ENCODE results near the gene LRIG1. TPM values are rescaled to one million over a fixed set of nuclear protein-coding genes. Genes with fewer than 3 reads are reported as not detected.
A peak's percentile ranks its signal among the peaks of the same experiment; 100 is the strongest.

The LRIG1 gene
- total RNA-seq, 1 donor from 2014 or later: 8.2 TPM

DNA sequence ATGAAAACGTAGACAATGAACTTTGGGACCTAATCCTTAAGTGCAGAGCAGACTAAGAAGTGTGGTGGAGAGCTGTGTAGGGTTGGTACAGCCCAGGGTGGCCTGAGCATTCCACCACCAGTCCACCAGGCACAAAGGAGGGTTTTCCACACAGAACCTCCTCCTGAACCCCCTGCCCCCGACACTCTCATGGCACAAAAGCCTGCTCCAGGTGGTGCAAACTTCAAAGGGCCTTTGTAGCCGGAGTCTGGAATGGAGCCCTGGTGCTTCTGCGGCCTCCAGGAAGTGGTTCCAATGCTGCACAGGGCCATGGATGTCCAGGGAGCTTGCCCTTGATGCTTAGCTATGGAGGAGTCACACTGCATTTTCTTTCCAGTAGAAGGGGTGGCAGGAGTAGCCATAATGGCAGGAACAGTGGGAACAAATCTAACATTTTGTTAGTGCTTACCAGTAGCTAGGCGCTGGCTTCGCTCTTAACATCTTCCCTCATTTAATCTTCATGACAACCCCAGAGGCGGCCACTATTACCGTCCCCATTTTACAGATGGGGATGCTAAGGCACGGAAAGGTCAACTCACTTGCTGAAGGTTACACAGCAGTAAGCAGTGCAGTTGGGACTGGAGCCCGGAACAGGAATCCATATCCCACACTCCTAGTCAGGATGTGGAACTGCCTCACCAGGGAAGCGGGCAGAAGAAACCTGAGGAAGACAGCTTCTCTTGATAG, 68.6 kb downstream of the LRIG1 start:
- TF ChIP-seq, protein P1, sequence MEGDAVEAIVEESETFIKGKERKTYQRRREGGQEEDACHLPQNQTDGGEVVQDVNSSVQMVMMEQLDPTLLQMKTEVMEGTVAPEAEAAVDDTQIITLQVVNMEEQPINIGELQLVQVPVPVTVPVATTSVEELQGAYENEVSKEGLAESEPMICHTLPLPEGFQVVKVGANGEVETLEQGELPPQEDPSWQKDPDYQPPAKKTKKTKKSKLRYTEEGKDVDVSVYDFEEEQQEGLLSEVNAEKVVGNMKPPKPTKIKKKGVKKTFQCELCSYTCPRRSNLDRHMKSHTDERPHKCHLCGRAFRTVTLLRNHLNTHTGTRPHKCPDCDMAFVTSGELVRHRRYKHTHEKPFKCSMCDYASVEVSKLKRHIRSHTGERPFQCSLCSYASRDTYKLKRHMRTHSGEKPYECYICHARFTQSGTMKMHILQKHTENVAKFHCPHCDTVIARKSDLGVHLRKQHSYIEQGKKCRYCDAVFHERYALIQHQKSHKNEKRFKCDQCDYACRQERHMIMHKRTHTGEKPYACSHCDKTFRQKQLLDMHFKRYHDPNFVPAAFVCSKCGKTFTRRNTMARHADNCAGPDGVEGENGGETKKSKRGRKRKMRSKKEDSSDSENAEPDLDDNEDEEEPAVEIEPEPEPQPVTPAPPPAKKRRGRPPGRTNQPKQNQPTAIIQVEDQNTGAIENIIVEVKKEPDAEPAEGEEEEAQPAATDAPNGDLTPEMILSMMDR (IDR thresholded peaks at IDR 0.05; ENCODE audit: insufficient read depth, low read length, poor library complexity, severe bottlenecking): no peak
- Histone ChIP-seq H3K36me3 (ENCODE audit: control insufficient read depth, insufficient read depth, low read length) (no peaks in the 10 kb centered on the region), H3K27me3 (ENCODE audit: control insufficient read depth, insufficient read depth, low read length) (no peaks in the 10 kb centered on the region), H3K4me3 (ENCODE audit: low read depth, low read length) (no peak overlapping the region)
- DNase-seq (ENCODE audit: low read depth): no peak

DNA sequence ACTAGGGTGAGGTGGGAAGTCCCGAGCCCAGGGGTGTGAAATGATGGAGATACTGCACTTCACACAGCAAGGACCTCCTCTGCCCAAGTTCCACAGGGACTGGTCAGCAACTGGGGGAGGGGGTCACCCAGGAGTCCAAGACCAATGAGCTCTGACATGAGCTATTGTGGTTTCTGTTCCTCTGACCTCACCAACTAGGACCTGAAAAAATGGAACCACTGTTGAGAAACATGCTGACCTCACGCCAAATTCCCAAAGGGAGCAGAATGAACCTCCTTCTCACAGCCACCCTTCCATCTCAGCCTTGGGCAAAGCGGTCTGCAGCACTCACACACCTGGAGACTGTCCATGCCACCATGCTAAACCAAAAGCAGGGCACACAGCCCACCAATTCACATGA, 69.3 kb downstream of the LRIG1 start:
- Histone ChIP-seq H3K27me3 (ENCODE audit: control insufficient read depth, insufficient read depth, low read length) (no peaks in the 10 kb centered on the region), H3K4me3 (ENCODE audit: low read depth, low read length) (no peak overlapping the region), H3K36me3 (ENCODE audit: control insufficient read depth, insufficient read depth, low read length) (no peaks in the 10 kb centered on the region)
- no peak for DNase-seq (ENCODE audit: low read depth)
- TF ChIP-seq, protein P1 (IDR thresholded peaks at IDR 0.05; ENCODE audit: insufficient read depth, low read length, poor library complexity, severe bottlenecking): no peak

- no peak for DNase-seq (ENCODE audit: low read depth)
- Histone ChIP-seq H3K27me3 (ENCODE audit: control insufficient read depth, insufficient read depth, low read length) (no peaks in the 10 kb centered on the region), H3K4me3 (ENCODE audit: low read depth, low read length) (no peak overlapping the region), H3K36me3 (ENCODE audit: control insufficient read depth, insufficient read depth, low read length) (no peaks in the 10 kb centered on the region)
- TF ChIP-seq, protein P1 (IDR thresholded peaks at IDR 0.05; ENCODE audit: insufficient read depth, low read length, poor library complexity, severe bottlenecking): no peak
Measured at GRCh38 chr3:66430876-66431275, 69.9 kb downstream of the LRIG1 start.

- peak; percentile 95 for DNase-seq (ENCODE audit: low read depth)
- Histone ChIP-seq H3K27me3 (ENCODE audit: control insufficient read depth, insufficient read depth, low read length) (no peaks in the 10 kb centered on the region), H3K4me3 (ENCODE audit: low read depth, low read length) (no peak overlapping the region), H3K36me3 (ENCODE audit: control insufficient read depth, insufficient read depth, low read length) (no peaks in the 10 kb centered on the region)
- TF ChIP-seq, protein P1 (IDR thresholded peaks at IDR 0.05; ENCODE audit: insufficient read depth, low read length, poor library complexity, severe bottlenecking): no peak
Measured at GRCh38 chr3:66428733-66429132, 72.1 kb downstream of the LRIG1 start.

DNA sequence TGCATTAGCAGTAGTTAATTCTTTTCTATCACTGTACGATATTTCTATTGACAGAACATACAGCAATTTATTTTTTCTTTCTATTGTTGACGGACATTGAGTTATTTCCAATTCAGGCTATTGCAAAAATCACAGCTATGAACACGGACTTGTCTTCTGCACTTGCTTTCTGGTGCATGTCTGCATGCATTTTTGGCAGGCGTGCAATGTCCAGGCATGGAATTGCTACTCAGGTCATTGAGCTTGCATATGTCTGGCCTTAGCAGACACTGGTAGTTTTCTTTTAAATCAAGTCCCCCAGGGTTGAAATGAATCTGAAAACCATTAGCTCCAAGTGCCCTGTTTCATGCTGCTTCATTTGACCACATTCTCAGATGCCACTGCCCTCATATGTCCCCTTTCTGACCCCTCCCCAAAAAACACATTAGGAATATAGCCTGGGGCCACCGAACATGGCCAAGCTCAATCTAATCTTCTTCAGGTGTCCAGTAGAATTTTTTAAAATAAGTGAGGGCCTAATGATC, 72.8 kb downstream of the LRIG1 start:
- no peaks in the 10 kb centered on the region for H3K27me3 ChIP-seq (ENCODE audit: control insufficient read depth, insufficient read depth, low read length)
- TF ChIP-seq, protein P1 (IDR thresholded peaks at IDR 0.05; ENCODE audit: insufficient read depth, low read length, poor library complexity, severe bottlenecking): no peak
- no peak overlapping the region for H3K4me3 ChIP-seq (ENCODE audit: low read depth, low read length)
- DNase-seq (ENCODE audit: low read depth): no peak
- H3K36me3 ChIP-seq (ENCODE audit: control insufficient read depth, insufficient read depth, low read length): no peaks in the 10 kb centered on the region

GRCh38 chr3:66427352-66427751, 73.5 kb downstream of the LRIG1 start:
- H3K36me3 ChIP-seq (ENCODE audit: control insufficient read depth, insufficient read depth, low read length): no peaks in the 10 kb centered on the region
- TF ChIP-seq, protein P1 (IDR thresholded peaks at IDR 0.05; ENCODE audit: insufficient read depth, low read length, poor library complexity, severe bottlenecking): no peak

More at GRCh38 chr3:66427352-66427751, 73.5 kb downstream of the LRIG1 start:
- Histone ChIP-seq H3K4me3 (ENCODE audit: low read depth, low read length) (no peak overlapping the region), H3K27me3 (ENCODE audit: control insufficient read depth, insufficient read depth, low read length) (no peaks in the 10 kb centered on the region)
- no peak for DNase-seq (ENCODE audit: low read depth)
